Gastroesophageal sphincter (tissue), 3 donors: ENCODE results near the gene PLA2G2F.

ENCODE experiments used
- EP300 ChIP-seq: sonication (generic); formaldehyde crosslinking; IDR thresholded peaks from one replicate; pipeline ENCODE4 v1.6.1; 2017; ENCODE audit warnings: antibody characterized with exemption, mild to moderate bottlenecking
- POLR2A ChIP-seq, 2 donors: fragments of 450-650 bp; IDR thresholded peaks; one replicate each; pipeline ENCODE4 v1.6.1; 2017; ENCODE audit warnings: antibody characterized with exemption in 2 of 2, mild to moderate bottlenecking in 2 of 2, moderate library complexity in 1 of 2
- POLR2AphosphoS5 ChIP-seq: sonication (generic); formaldehyde crosslinking; IDR thresholded peaks from one replicate; pipeline ENCODE4 v1.6.1; 2017; ENCODE audit warnings: antibody characterized with exemption
- TF ChIP-seq, protein P1 (sequence below), 4 experiments: fragments of 200-600 bp in 2 of 4; fragments of 450-650 bp in 2 of 4; sonication (generic) in 1 of 4; IDR thresholded peaks; one replicate each; pipeline ENCODE4 v1.5.1; 2017 to 2019; ENCODE audit warnings: antibody characterized with exemption in 4 of 4, mild to moderate bottlenecking in 2 of 4, moderate library complexity in 2 of 4

GRCh38 chr1:20165522-20165951, 26.4 kb downstream of the PLA2G2F start:
- no peak for TF ChIP-seq EP300
- TF ChIP-seq, protein P1, sequence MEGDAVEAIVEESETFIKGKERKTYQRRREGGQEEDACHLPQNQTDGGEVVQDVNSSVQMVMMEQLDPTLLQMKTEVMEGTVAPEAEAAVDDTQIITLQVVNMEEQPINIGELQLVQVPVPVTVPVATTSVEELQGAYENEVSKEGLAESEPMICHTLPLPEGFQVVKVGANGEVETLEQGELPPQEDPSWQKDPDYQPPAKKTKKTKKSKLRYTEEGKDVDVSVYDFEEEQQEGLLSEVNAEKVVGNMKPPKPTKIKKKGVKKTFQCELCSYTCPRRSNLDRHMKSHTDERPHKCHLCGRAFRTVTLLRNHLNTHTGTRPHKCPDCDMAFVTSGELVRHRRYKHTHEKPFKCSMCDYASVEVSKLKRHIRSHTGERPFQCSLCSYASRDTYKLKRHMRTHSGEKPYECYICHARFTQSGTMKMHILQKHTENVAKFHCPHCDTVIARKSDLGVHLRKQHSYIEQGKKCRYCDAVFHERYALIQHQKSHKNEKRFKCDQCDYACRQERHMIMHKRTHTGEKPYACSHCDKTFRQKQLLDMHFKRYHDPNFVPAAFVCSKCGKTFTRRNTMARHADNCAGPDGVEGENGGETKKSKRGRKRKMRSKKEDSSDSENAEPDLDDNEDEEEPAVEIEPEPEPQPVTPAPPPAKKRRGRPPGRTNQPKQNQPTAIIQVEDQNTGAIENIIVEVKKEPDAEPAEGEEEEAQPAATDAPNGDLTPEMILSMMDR (IDR thresholded peaks at IDR 0.05): peak in 3 of 4 experiments; percentile 10 to 35 (median 26)
- TF ChIP-seq POLR2A (IDR thresholded peaks at IDR 0.05): no peak
- TF ChIP-seq POLR2AphosphoS5: no peak
